Measurements from ENCODE around the gene TGM1.

TGM1 gene

GRCh38 chr14:24273422-24273998, 10.5 kb upstream of the TGM1 start:
- peaks cover 28% of the 10 kb centered on the region for H3K4me1 ChIP-seq (ENCODE audit: insufficient read depth, low read length, poor library complexity, severe bottlenecking)
- H3K27me3 ChIP-seq (ENCODE audit: insufficient read depth, low read length, poor library complexity, severe bottlenecking): no peaks in the 10 kb centered on the region
- no peaks in the 10 kb centered on the region for H3K9me3 ChIP-seq (ENCODE audit: insufficient read depth, low read depth, low read length)
- H3K79me2 ChIP-seq (ENCODE audit: insufficient read depth, low read length): peaks cover 14% of the 10 kb centered on the region; the same call in 1 of the 2 replicates
- no peaks in the 10 kb centered on the region for H4K20me1 ChIP-seq (ENCODE audit: insufficient read depth, low read length, poor library complexity, severe bottlenecking)
- H3K36me3 ChIP-seq (ENCODE audit: insufficient read depth, low read length): no peaks in the 10 kb centered on the region
- TF ChIP-seq CTCF (conservative IDR thresholded peaks at IDR 0.05; ENCODE audit: low read length) (peak; percentile 45), EZH2phosphoT487 (IDR thresholded peaks at IDR 0.05; ENCODE audit: borderline replicate concordance) (no peak)
- H2AFZ ChIP-seq (ENCODE audit: low read length): no peak overlapping the region
- no peak overlapping the region for H3K4me2 ChIP-seq (ENCODE audit: low read depth, low read length, poor library complexity, severe bottlenecking)
- H3F3A ChIP-seq (ENCODE audit: low read depth): no peaks in the 10 kb centered on the region
- H3K9me2 ChIP-seq (replicated peaks; ENCODE audit: low read depth, low read length): no peaks in the 10 kb centered on the region
- no peak overlapping the region for H3K4me3 ChIP-seq (ENCODE audit: low read length, poor library complexity, severe bottlenecking)
- H3K9ac ChIP-seq (ENCODE audit: low read depth, low read length, poor library complexity, severe bottlenecking): no peak overlapping the region

- no peak overlapping the region for H3K4me3 ChIP-seq (ENCODE audit: low read length, poor library complexity, severe bottlenecking)
- H3K9me3 ChIP-seq (ENCODE audit: insufficient read depth, low read depth, low read length): no peaks in the 10 kb centered on the region
- H3K27me3 ChIP-seq (ENCODE audit: insufficient read depth, low read length, poor library complexity, severe bottlenecking): no peaks in the 10 kb centered on the region
- H4K20me1 ChIP-seq (ENCODE audit: insufficient read depth, low read length, poor library complexity, severe bottlenecking): no peaks in the 10 kb centered on the region
- peaks cover 18% of the 10 kb centered on the region for H3K4me1 ChIP-seq (ENCODE audit: insufficient read depth, low read length, poor library complexity, severe bottlenecking)
- H2AFZ ChIP-seq (ENCODE audit: low read length): no peak overlapping the region
- H3F3A ChIP-seq (ENCODE audit: low read depth): no peaks in the 10 kb centered on the region
- TF ChIP-seq EZH2phosphoT487 (IDR thresholded peaks at IDR 0.05; ENCODE audit: borderline replicate concordance): no peak
- no peak for TF ChIP-seq CTCF (conservative IDR thresholded peaks at IDR 0.05; ENCODE audit: low read length)
- peak overlapping the region; percentile 97 for H3K4me2 ChIP-seq (ENCODE audit: low read depth, low read length, poor library complexity, severe bottlenecking)
- H3K36me3 ChIP-seq (ENCODE audit: insufficient read depth, low read length): no peaks in the 10 kb centered on the region
- H3K9ac ChIP-seq (ENCODE audit: low read depth, low read length, poor library complexity, severe bottlenecking): peak overlapping the region; percentile 92
- H3K9me2 ChIP-seq (replicated peaks; ENCODE audit: low read depth, low read length): no peaks in the 10 kb centered on the region
- H3K79me2 ChIP-seq (ENCODE audit: insufficient read depth, low read length): peaks cover 14% of the 10 kb centered on the region; the same call in 1 of the 2 replicates
Observed at GRCh38 chr14:24272467-24272866, 9.5 kb upstream of the TGM1 start.

GRCh38 chr14:24271834-24272263, 8.9 kb upstream of the TGM1 start:
- Histone ChIP-seq H2AFZ (ENCODE audit: low read length) (peak overlapping the region; percentile 83), H3K4me3 (ENCODE audit: low read length, poor library complexity, severe bottlenecking) (peak overlapping the region; percentile 84), H3K9me2 (replicated peaks; ENCODE audit: low read depth, low read length) (no peaks in the 10 kb centered on the region), H3K9me3 (ENCODE audit: insufficient read depth, low read depth, low read length) (no peaks in the 10 kb centered on the region), H3F3A (ENCODE audit: low read depth) (no peaks in the 10 kb centered on the region), H3K36me3 (ENCODE audit: insufficient read depth, low read length) (no peaks in the 10 kb centered on the region), H3K9ac (ENCODE audit: low read depth, low read length, poor library complexity, severe bottlenecking) (peak overlapping the region; percentile 92), H3K79me2 (ENCODE audit: insufficient read depth, low read length) (peaks cover 14% of the 10 kb centered on the region; the same call in 1 of the 2 replicates), H3K4me2 (ENCODE audit: low read depth, low read length, poor library complexity, severe bottlenecking) (peak overlapping the region; percentile 97), H3K4me1 (ENCODE audit: insufficient read depth, low read length, poor library complexity, severe bottlenecking) (peaks cover 14% of the 10 kb centered on the region), H3K27me3 (ENCODE audit: insufficient read depth, low read length, poor library complexity, severe bottlenecking) (no peaks in the 10 kb centered on the region), H4K20me1 (ENCODE audit: insufficient read depth, low read length, poor library complexity, severe bottlenecking) (no peaks in the 10 kb centered on the region)
- TF ChIP-seq CTCF (conservative IDR thresholded peaks at IDR 0.05; ENCODE audit: low read length) (no peak), EZH2phosphoT487 (IDR thresholded peaks at IDR 0.05; ENCODE audit: borderline replicate concordance) (no peak)

All from Loucy (cell line).